Hematopoietic multipotent progenitor cell treated with erythropoietin and hydrocortisone succinate and interleukin-3 and kit ligand, for 15 days (in vitro differentiated cells): ENCODE measurements around the gene PCDHA12.
"Not testable (repeated sequence)": the region's sequence is repeated elsewhere in the genome, so short reads cannot be mapped to it uniquely, and the experiment has no call there.

ENCODE experiments used
- DNase-seq: peaks from one replicate; pipeline ENCODE4 v3.0.0-alpha.2; 2015; ENCODE audit warnings: low spot score

PCDHA12 gene, protein sequence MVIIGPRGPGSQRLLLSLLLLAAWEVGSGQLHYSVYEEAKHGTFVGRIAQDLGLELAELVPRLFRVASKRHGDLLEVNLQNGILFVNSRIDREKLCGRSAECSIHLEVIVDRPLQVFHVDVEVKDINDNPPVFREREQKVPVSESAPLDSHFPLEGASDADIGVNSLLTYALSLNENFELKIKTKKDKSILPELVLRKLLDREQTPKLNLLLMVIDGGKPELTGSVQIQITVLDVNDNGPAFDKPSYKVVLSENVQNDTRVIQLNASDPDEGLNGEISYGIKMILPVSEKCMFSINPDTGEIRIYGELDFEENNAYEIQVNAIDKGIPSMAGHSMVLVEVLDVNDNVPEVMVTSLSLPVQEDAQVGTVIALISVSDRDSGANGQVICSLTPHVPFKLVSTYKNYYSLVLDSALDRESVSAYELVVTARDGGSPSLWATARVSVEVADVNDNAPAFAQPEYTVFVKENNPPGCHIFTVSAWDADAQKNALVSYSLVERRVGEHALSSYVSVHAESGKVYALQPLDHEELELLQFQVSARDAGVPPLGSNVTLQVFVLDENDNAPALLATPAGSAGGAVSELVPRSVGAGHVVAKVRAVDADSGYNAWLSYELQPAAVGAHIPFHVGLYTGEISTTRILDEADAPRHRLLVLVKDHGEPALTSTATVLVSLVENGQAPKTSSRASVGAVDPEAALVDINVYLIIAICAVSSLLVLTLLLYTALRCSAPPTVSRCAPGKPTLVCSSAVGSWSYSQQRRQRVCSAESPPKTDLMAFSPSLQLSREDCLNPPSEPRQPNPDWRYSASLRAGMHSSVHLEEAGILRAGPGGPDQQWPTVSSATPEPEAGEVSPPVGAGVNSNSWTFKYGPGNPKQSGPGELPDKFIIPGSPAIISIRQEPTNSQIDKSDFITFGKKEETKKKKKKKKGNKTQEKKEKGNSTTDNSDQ

DNA sequence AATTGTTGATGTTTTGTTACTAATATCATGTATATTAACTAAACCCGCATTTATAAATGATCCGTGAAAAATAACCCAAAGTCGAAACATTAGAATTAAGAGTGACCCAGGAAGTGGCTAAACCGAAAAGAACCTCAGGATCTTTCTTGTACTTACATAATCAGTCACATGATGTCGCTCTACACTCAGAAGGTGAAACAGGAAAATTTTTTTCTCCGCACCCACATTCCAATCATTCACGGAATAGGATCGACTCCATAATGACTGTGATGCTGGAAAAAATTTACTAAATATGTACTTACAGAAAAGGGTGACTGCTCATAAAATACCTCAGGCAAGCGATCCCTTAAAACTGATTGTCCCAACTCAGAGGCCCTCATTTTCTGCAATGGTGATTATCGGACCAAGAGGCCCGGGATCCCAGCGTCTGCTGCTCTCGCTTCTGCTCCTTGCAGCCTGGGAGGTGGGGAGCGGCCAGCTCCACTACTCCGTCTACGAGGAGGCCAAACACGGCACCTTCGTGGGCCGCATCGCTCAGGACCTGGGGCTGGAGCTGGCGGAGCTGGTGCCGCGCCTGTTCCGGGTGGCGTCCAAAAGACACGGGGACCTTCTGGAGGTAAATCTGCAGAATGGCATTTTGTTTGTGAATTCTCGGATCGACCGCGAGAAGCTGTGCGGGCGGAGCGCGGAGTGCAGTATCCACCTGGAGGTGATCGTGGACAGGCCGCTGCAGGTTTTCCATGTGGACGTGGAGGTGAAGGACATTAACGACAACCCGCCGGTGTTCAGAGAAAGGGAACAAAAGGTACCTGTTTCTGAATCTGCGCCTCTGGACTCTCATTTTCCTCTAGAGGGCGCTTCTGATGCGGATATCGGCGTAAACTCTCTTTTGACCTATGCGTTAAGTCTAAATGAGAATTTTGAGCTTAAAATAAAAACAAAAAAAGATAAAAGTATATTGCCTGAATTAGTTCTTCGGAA lies at the start of gene PCDHA12:
PCDHA12 (plus strand) TSS at position 224 of the 981 bp plus-strand sequence; CDS start at position 389, 165 bp downstream.
- no peak for DNase-seq

DNA sequence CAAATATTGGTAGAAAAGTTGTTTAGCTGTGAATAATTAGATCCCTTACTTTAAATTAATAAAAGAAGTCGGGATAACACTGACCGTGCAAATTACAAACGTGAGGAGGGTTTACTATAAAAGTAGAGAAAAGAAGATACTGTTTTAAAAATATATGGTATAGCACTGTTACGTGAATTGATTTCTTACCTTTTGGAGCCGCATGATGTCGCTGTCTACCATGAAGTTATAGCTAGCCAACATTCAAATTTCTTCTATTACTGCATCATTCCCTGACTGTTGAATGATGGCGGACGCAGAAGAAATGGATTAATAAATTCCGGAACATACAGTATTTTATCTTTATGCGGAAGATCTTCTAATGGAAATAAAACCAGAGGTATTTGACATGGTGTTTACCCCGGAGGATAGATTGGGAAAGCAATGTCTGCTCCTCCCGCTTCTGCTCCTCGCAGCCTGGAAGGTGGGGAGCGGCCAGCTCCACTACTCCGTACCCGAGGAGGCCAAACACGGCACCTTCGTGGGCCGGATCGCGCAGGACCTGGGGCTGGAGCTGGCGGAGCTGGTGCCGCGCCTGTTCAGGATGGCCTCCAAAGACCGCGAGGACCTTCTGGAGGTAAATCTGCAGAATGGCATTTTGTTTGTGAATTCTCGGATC lies 47.3 kb upstream of the PCDHA12 start, which contains the start of gene PCDHA6:
PCDHA6 (plus strand) TSS at position 257 of the 658 bp plus-strand sequence; CDS start at position 389, 132 bp downstream.
- no peak for DNase-seq

DNA sequence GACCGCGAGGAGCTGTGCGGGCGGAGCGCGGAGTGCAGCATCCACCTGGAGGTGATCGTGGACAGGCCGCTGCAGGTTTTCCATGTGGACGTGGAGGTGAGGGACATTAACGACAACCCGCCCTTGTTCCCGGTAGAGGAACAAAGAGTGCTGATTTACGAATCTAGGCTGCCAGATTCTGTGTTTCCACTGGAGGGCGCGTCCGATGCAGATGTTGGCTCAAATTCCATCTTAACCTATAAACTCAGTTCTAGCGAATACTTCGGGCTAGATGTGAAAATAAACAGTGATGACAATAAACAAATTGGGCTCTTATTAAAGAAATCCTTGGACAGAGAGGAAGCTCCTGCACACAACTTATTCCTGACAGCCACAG lies 46.8 kb upstream of the PCDHA12 start:
- DNase-seq = no peak

DNA sequence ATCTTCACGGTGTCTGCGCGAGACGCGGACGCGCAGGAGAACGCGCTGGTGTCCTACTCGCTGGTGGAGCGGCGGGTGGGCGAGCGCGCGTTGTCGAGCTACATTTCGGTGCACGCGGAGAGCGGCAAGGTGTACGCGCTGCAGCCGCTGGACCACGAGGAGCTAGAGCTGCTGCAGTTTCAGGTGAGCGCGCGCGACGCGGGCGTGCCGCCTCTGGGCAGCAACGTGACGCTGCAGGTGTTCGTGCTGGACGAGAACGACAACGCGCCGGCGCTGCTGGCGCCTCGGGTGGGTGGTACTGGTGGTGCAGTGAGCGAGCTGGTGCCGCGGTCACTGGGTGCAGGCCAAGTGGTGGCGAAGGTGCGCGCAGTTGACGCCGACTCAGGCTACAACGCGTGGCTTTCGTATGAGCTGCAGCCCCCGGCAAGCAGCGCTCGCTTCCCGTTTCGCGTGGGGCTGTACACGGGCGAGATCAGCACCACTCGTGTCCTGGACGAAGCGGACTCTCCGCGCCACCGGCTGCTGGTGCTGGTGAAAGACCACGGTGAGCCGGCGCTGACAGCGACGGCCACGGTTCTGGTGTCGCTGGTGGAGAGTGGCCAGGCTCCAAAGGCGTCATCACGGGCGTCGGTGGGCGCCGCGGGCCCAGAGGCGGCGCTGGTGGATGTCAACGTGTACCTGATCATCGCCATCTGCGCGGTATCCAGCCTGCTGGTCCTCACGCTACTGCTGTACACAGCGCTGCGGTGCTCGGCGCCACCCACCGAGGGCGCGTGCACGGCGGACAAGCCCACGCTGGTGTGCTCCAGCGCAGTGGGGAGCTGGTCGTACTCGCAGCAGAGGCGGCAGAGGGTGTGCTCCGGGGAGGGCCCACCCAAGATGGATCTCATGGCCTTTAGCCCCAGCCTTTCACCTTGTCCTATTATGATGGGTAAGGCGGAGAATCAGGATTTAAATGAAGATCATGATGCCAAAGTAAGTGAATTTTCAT lies 45.3 kb upstream of the PCDHA12 start:
- DNase-seq = not testable (repeated sequence)

DNA sequence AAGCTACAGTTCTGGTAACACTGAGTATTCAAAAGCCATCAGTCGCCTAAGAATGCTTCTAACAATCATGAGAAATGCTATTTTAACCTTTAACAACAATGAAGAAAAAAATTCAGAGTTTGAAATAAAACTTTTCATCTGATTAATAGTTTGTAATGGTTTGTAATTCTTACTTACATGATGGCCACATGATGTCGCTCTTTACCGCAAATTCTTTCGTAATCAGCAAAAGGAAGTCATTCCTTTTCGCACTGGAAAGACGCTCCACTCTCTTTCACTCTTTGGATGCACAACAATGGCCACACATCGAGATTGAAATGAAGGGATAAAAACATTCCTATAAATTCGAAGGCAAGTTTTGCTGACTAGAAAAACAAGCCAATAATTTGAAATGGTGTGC lies 41.1 kb upstream of the PCDHA12 start, which contains the start of gene PCDHA7:
PCDHA7 (plus strand) TSS at position 277 of the 400 bp plus-strand sequence; CDS start at position 392, 115 bp downstream.
- DNase-seq = no peak

DNA sequence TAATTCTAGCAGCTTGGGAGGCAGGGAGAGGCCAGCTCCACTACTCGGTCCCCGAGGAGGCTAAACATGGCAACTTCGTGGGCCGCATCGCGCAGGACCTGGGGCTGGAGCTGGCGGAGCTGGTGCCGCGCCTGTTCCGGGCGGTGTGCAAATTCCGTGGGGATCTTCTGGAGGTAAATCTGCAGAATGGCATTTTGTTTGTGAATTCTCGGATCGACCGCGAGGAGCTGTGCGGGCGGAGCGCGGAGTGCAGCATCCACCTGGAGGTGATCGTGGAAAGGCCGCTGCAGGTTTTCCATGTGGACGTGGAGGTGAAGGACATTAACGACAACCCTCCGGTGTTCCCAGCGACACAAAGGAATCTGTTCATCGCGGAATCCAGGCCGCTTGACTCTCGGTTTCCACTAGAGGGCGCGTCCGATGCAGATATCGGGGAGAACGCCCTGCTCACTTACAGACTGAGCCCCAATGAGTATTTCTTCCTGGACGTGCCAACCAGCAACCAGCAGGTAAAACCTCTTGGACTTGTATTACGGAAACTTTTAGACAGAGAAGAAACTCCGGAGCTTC lies 40.6 kb upstream of the PCDHA12 start:
- DNase-seq = not testable (repeated sequence)

DNA sequence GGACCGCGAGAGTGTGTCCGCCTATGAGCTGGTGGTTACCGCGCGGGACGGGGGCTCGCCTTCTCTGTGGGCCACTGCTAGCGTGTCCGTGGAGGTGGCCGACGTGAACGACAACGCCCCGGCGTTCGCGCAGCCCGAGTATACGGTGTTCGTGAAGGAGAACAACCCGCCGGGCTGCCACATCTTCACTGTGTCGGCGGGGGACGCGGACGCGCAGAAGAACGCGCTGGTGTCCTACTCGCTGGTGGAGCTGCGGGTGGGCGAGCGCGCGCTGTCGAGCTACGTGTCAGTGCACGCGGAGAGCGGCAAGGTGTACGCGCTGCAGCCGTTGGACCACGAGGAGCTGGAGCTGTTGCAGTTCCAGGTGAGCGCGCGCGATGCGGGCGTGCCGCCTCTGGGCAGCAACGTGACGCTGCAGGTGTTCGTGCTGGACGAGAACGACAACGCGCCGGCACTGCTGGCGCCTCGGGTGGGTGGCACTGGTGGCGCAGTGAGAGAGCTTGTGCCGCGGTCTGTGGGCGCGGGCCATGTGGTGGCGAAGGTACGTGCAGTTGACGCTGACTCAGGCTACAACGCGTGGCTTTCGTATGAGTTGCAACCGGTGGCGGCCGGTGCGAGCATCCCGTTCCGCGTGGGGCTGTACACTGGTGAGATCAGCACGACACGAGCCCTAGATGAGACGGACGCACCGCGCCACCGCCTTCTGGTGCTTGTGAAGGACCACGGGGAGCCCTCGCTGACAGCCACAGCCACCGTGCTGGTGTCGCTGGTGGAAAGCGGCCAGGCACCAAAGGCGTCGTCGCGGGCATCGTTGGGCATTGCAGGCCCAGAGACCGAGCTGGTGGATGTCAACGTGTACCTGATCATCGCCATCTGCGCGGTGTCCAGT lies 39.2 kb upstream of the PCDHA12 start:
- no peak for DNase-seq

DNA sequence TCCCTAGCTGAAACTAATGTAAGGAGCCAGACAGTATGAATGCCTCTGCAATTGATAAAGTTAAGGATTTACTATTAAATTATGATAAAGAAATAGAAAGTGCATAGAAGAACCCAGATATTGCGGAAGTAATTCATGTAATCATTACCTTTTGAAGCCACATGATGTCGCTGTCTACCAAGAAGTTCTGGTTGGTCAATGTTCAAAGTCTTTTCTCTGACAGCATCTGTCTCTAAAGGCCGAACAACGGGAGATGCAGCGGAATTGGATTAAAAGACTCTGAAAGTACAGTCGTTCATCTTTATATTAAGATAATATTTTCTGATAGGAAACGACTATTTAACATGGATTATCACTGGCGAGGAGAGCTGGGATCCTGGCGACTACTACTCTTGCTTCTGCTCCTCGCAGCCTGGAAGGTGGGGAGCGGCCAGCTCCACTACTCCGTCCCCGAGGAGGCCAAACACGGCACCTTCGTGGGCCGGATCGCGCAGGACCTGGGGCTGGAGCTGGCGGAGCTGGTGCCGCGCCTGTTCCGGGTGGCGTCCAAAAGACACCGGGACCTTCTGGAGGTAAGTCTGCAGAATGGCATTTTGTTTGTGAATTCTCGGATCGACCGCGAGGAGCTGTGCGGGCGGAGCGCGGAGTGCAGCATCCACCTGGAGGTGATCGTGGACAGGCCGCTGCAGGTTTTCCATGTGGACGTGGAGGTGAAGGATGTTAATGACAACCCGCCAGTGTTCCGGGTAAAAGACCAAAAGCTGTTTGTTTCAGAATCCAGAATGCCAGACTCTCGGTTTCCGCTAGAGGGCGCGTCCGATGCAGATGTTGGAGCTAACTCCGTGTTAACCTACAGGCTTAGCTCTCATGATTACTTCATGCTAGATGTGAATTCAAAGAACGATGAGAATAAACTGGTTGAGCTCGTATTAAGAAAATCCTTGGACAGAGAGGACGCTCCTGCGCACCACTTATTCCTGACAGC lies 33.8 kb upstream of the PCDHA12 start, which contains the start of gene PCDHA8:
PCDHA8 (plus strand) TSS at position 210 of the 985 bp plus-strand sequence; CDS start at position 345, 135 bp downstream.
- no peak for DNase-seq

DNA sequence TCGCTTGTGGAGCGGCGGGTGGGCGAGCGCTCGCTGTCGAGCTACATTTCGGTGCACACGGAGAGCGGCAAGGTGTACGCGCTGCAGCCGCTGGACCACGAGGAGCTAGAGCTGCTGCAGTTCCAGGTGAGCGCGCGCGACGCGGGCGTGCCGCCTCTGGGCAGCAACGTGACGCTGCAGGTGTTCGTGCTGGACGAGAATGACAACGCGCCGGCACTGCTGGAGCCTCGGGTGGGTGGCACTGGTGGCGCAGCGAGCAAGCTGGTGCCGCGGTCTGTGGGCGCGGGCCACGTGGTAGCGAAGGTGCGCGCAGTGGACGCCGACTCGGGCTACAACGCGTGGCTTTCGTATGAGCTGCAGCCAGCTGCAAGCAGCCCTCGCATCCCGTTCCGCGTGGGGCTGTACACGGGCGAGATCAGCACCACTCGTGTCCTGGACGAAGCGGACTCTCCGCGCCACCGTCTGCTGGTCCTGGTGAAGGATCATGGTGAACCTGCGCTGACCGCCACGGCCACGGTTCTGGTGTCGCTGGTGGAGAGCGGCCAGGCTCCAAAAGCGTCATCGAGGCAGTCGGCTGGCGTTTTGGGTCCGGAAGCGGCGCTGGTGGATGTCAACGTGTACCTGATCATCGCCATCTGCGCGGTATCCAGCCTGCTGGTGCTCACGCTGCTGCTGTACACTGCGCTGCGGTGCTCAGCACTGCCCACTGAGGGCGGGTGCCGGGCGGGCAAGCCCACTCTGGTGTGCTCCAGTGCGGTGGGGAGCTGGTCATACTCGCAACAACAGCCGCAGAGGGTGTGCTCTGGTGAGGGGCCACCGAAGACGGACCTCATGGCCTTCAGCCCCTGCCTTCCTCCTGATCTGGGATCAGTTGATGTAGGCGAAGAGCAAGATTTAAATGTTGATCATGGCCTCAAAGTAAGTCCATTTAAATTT lies 32.0 kb upstream of the PCDHA12 start:
- DNase-seq = no peak

DNA sequence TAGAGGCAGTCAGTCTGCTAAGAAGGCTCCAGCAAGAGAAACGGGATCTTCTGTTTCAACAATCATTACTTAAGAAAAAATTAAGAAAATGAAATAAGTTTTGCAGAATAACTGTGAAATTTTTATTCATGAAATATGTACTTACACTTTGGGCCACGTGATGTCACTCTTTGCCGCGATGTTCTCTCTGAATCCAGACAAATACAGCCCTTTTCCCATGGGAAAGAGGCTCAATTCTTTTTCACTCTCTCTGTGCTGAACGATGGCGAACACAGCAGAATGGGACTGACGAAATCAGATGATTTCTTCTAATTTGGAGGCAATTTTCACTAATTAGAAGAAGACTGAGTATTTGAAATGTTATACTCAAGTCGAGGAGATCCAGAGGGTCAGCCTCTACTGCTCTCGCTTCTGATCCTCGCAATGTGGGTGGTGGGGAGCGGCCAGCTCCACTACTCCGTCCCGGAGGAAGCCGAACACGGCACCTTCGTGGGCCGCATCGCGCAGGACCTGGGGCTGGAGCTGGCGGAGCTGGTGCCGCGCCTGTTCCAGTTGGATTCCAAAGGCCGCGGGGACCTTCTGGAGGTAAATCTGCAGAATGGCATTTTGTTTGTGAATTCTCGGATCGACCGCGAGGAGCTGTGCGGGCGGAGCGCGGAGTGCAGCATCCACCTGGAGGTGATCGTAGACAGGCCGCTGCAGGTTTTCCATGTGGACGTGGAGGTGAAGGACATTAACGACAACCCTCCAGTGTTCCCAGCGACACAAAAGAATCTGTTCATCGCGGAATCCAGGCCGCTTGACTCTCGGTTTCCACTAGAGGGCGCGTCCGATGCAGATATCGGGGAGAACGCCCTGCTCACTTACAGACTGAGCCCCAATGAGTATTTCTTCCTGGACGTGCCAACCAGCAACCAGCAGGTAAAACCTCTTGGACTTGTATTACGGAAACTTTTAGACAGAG lies 26.7 kb upstream of the PCDHA12 start, which contains the start of gene PCDHA9:
PCDHA9 (plus strand) TSS at position 244 of the 964 bp plus-strand sequence; CDS start at position 358, 114 bp downstream.
- not testable (repeated sequence) for DNase-seq

DNA sequence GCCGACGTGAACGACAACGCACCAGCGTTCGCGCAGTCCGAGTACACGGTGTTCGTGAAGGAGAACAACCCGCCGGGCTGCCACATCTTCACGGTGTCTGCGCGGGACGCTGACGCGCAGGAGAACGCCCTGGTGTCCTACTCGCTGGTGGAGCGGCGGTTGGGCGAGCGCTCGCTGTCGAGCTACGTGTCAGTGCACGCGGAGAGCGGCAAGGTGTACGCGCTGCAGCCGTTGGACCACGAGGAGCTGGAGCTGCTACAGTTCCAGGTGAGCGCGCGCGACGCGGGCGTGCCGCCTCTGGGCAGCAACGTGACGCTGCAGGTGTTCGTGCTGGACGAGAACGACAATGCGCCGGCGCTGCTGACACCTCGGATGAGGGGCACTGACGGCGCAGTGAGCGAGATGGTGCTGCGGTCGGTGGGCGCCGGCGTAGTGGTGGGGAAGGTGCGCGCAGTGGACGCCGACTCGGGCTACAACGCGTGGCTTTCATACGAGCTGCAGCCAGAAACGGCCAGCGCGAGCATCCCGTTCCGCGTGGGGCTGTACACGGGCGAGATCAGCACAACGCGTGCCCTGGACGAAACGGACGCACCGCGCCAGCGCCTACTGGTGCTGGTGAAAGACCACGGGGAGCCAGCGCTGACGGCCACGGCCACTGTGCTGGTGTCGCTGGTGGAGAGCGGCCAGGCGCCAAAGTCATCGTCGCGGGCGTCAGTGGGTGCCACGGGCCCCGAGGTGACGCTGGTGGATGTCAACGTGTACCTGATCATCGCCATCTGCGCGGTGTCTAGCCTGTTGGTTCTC lies 25.1 kb upstream of the PCDHA12 start:
- not testable (repeated sequence) for DNase-seq

DNA sequence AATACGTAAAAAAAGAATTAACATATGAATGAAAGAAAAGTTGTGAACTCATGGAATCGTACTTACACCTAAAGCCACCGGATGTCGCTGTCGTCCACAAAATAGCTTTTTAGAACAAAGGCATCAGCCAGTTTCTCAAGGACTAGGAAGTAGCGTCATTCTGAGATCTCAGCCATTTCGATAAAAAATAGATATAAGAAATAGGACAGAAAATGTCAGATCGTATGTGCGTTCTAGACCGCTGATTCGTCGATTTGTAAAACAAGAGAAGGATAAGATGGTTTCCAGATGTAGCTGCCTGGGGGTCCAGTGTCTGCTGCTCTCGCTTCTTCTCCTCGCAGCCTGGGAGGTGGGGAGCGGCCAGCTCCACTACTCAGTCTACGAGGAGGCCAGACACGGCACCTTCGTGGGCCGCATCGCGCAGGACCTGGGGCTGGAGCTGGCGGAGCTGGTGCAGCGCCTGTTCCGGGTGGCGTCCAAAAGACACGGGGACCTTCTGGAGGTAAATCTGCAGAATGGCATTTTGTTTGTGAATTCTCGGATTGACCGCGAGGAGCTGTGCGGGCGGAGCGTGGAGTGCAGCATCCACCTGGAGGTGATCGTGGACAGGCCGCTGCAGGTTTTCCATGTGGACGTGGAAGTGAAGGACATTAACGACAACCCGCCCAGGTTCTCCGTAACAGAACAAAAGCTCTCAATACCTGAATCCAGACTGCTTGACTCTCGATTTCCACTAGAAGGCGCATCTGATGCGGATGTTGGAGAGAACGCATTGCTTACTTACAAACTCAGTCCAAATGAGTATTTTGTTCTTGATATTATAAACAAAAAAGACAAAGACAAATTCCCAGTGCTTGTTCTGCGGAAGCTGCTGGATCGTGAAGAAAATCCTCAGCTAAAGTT lies 19.1 kb upstream of the PCDHA12 start, which contains the start of gene PCDHA10:
PCDHA10 (plus strand) TSS at position 126 of the 903 bp plus-strand sequence; CDS start at position 278, 152 bp downstream.
- no peak for DNase-seq
